Measurements from ENCODE around the gene SYT1. TPM values are rescaled to one million over a fixed set of nuclear protein-coding genes. Genes with fewer than 3 reads are reported as not detected.
A peak's percentile ranks its signal among the peaks of the same experiment; 100 is the strongest.

The SYT1 gene
- total and polyA plus RNA-seq, 2 donors (not counting 1 experiment from before 2014, with no cell fraction given) = 0.90 to 2.1 TPM

DNA sequence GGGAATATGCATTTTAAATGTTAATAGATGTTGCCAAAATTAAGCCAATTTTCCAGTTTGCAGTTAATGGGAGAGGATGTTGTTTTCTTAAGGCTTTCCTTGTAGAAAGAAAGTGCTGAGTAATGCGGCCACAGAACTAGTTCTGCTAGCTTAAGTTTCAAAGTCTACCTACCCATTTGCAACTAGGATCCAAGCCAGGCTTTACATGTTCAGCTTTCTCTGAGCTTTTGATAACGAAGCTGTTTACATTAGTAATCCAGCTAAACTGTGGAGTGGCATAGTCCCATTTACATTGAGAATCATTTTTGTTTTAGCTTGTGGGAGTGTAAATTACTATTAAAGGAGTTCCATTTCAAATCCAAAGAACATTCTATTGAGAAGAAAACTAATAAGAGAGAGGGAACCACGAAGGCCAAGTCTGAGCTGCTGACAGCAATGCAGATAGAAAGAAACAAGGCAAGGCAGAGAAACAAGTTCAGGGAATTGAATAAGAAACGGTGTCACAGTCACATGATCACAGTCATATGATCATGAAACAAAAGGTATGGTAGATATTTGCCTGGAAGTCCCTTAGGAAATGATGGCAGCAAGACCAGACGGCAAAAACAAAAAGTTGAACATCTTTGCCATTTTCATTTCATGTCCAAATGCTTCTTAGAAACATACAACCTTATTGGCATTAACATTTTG, 551.3 kb downstream of the SYT1 start:
- peak; percentile 42 to 79 for DNase-seq (ENCODE audit: low read depth in 2 of 2)
- no peaks in the 10 kb centered on the region for H3K36me3 ChIP-seq (ENCODE audit: control insufficient read depth, insufficient read depth, low read length)
- no peaks in the 10 kb centered on the region for H3K79me2 ChIP-seq (ENCODE audit: control insufficient read depth, insufficient read depth, low read length)
- H3K27me3 ChIP-seq (ENCODE audit: control insufficient read depth, insufficient read depth, low read length) = no peaks in the 10 kb centered on the region
- no peaks in the 10 kb centered on the region for H3K9me3 ChIP-seq (ENCODE audit: control insufficient read depth, insufficient read depth, low read depth, low read length)
- peaks cover 2% of the 10 kb centered on the region for H3K4me1 ChIP-seq (ENCODE audit: control insufficient read depth, extremely low read depth, insufficient read depth, low read length)
- no peak overlapping the region for H3K27ac ChIP-seq (ENCODE audit: insufficient read depth, low read length)
- no peak overlapping the region for H3K9ac ChIP-seq (ENCODE audit: insufficient read depth, low read length)
- H3K4me3 ChIP-seq (replicated peaks in 1 of 4; ENCODE audit: control extremely low read depth in 1 of 4, insufficient read depth in 1 of 4, low read depth in 3 of 4, low read length in 4 of 4) = no peak overlapping the region
- H4K20me1 ChIP-seq (ENCODE audit: control insufficient read depth, extremely low read depth, insufficient read depth, low read length) = no peaks in the 10 kb centered on the region
- H2AFZ ChIP-seq (ENCODE audit: low read length) = peak overlapping the region; percentile 15
- H3K4me2 ChIP-seq (ENCODE audit: extremely low read depth, insufficient read depth, low read length) = no peak overlapping the region
- TF ChIP-seq EZH2 (IDR thresholded peaks at IDR 0.05; ENCODE audit: low read length, missing control alignments) = no peak
- TF ChIP-seq CTCF (conservative IDR thresholded peaks at IDR 0.05 in 1 of 2, IDR thresholded peaks at IDR 0.05 in 1 of 2; ENCODE audit: low read depth in 1 of 2, low read length in 2 of 2) = no peak

GRCh38 chr12:79420146-79420618, 555.6 kb downstream of the SYT1 start:
- peak; percentile 90 to 98 for DNase-seq (ENCODE audit: low read depth in 2 of 2)
- Histone ChIP-seq H3K4me3 (replicated peaks in 1 of 4; ENCODE audit: control extremely low read depth in 1 of 4, insufficient read depth in 1 of 4, low read depth in 3 of 4, low read length in 4 of 4) (no peak overlapping the region), H3K4me2 (ENCODE audit: extremely low read depth, insufficient read depth, low read length) (no peak overlapping the region), H3K4me1 (ENCODE audit: control insufficient read depth, extremely low read depth, insufficient read depth, low read length) (peaks cover 9% of the 10 kb centered on the region), H3K36me3 (ENCODE audit: control insufficient read depth, insufficient read depth, low read length) (no peaks in the 10 kb centered on the region), H3K9me3 (ENCODE audit: control insufficient read depth, insufficient read depth, low read depth, low read length) (no peaks in the 10 kb centered on the region), H3K27ac (ENCODE audit: insufficient read depth, low read length) (peak overlapping the region; percentile 26), H3K27me3 (ENCODE audit: control insufficient read depth, insufficient read depth, low read length) (no peaks in the 10 kb centered on the region), H4K20me1 (ENCODE audit: control insufficient read depth, extremely low read depth, insufficient read depth, low read length) (no peaks in the 10 kb centered on the region), H3K9ac (ENCODE audit: insufficient read depth, low read length) (no peak overlapping the region), H3K79me2 (ENCODE audit: control insufficient read depth, insufficient read depth, low read length) (no peaks in the 10 kb centered on the region), H2AFZ (ENCODE audit: low read length) (peak overlapping the region; percentile 34)
- TF ChIP-seq CTCF (conservative IDR thresholded peaks at IDR 0.05 in 1 of 2, IDR thresholded peaks at IDR 0.05 in 1 of 2; ENCODE audit: low read depth in 1 of 2, low read length in 2 of 2) = peak; percentile 55 to 56
- TF ChIP-seq EZH2 (IDR thresholded peaks at IDR 0.05; ENCODE audit: low read length, missing control alignments) = no peak

DNA sequence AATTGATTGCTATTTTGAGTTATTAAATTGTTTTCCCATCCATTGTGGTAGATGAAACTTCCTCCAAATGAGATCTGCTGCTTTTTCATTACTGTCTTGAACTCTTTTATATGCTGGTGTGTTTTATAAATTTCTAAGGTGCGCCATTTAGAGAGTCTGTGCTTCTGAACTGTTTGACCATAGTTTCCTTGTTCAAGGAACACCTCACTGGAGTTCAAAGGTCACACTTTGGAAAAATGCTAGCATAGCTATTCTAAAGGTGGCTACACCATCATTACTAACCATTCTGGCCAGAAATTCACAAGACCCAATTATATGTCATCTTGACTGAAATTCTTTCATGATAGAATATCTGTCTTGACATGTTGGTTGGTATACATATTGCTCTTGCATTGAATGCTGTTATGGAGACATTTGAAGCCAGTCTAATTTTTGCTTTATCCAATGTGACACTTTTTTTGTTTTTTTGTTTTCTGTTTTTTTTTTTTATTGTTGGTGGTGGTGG, 556.7 kb downstream of the SYT1 start:
- Histone ChIP-seq H3K4me1 (ENCODE audit: control insufficient read depth, extremely low read depth, insufficient read depth, low read length) (peaks cover 9% of the 10 kb centered on the region), H3K9ac (ENCODE audit: insufficient read depth, low read length) (no peak overlapping the region), H2AFZ (ENCODE audit: low read length) (no peak overlapping the region), H3K9me3 (ENCODE audit: control insufficient read depth, insufficient read depth, low read depth, low read length) (no peaks in the 10 kb centered on the region), H3K27me3 (ENCODE audit: control insufficient read depth, insufficient read depth, low read length) (no peaks in the 10 kb centered on the region), H3K36me3 (ENCODE audit: control insufficient read depth, insufficient read depth, low read length) (no peaks in the 10 kb centered on the region), H3K4me2 (ENCODE audit: extremely low read depth, insufficient read depth, low read length) (no peak overlapping the region), H3K4me3 (replicated peaks in 1 of 4; ENCODE audit: control extremely low read depth in 1 of 4, insufficient read depth in 1 of 4, low read depth in 3 of 4, low read length in 4 of 4) (no peak overlapping the region), H3K79me2 (ENCODE audit: control insufficient read depth, insufficient read depth, low read length) (no peaks in the 10 kb centered on the region), H4K20me1 (ENCODE audit: control insufficient read depth, extremely low read depth, insufficient read depth, low read length) (no peaks in the 10 kb centered on the region), H3K27ac (ENCODE audit: insufficient read depth, low read length) (no peak overlapping the region)
- DNase-seq (ENCODE audit: low read depth in 2 of 2) = no peak
- TF ChIP-seq EZH2 (IDR thresholded peaks at IDR 0.05; ENCODE audit: low read length, missing control alignments) (no peak), CTCF (conservative IDR thresholded peaks at IDR 0.05 in 1 of 2, IDR thresholded peaks at IDR 0.05 in 1 of 2; ENCODE audit: low read depth in 1 of 2, low read length in 2 of 2) (no peak)
